ENCODE results near the gene SRMS.

DNA sequence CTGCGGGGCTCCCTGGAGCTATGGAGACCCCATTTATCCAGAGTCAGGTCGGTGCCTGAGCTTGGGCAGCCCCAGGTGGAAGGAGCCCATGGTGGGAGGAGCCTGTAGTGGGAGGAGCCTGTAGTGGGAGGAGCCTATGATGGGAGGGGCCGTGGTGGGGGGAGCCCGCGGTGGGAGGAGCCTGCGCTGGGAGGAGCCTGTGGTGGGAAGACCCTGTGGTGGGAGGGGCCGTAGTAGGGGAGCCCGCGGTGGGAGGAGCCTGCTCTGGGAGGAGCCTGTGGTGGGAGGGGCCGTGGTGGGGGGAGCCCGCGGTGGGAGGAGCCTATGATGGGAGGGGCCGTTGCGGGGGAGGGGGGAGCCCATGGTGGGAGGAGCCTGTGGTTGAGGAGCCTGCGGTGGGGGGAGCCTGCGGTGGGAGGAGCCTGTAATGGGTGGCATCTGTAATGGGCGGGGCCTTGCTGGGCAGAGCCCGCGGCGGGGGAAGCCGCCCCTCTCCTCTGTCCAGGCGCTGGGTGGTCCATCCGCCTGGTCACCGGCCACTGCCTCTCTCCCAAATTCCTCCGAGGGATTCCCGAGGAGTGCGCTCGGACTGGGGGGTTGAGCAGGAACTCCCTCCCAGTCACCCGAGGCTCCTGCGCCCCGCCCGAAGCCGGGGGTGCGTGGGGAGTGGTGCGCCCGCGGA lies 5.8 kb upstream of the SRMS start:
- TF ChIP-seq CEBPG (CRISPR knock-in tag; IDR thresholded peaks at IDR 0.05) (no peak), POLR2AphosphoS5 (IDR thresholded peaks at IDR 0.05; ENCODE audit: low read depth, low read length) (no peak), ZNF274 (CRISPR knock-in tag; IDR thresholded peaks at IDR 0.05) (no peak), IRF2 (CRISPR knock-in tag; IDR thresholded peaks at IDR 0.05) (no peak)
